ENCODE measurements around the gene KLHL21. TPM values are rescaled to one million over a fixed set of nuclear protein-coding genes. Genes with fewer than 3 reads are reported as not detected.

Gene KLHL21
- total and polyA plus RNA-seq, 9 of the 15 experiments (the other 6 are each of a cell fraction or from before 2014, with no cell fraction given) = 2.1 to 42.1 (median 17.5) TPM

GRCh38 chr1:6612641-6613360 lies 10.1 kb upstream of the KLHL21 start (continued):
- TF ChIP-seq CLOCK (CRISPR knock-in tag; IDR thresholded peaks at IDR 0.05; ENCODE audit: borderline replicate concordance) (no peak), DNMT1 (IDR thresholded peaks at IDR 0.05) (no peak), HNRNPK (IDR thresholded peaks at IDR 0.05; ENCODE audit: low read depth, low read length, poor library complexity, severe bottlenecking) (no peak), ZC3H8 (IDR thresholded peaks at IDR 0.05) (no peak), SMAD1 (IDR thresholded peaks at IDR 0.05; ENCODE audit: low read depth, low read length, partially characterized antibody) (no peak), CBX5 (IDR thresholded peaks at IDR 0.05; ENCODE audit: borderline replicate concordance, low read depth) (no peak), MCM3 (IDR thresholded peaks at IDR 0.05) (no peak), ZBTB43 (CRISPR knock-in tag; IDR thresholded peaks at IDR 0.05) (no peak), RFX5 (IDR thresholded peaks at IDR 0.05; ENCODE audit: low read depth, low read length) (no peak), ATF1 (CRISPR knock-in tag; IDR thresholded peaks at IDR 0.05) (no peak), ATF1 (tag; IDR thresholded peaks at IDR 0.05) (no peak; the same call in 1 of the 2 replicates), NELFE (IDR thresholded peaks at IDR 0.05; ENCODE audit: insufficient read depth, insufficient read length) (no peak), ZEB2 (IDR thresholded peaks at IDR 0.05) (no peak)
